ENCODE data around the gene NOTCH1. TPM values are rescaled to one million over a fixed set of nuclear protein-coding genes. Genes with fewer than 3 reads are reported as not detected.

NOTCH1 gene
- total RNA-seq, 1 experiment from 2014 or later, result 95.6 TPM

- TF ChIP-seq ZSCAN18 (CRISPR knock-in tag; IDR thresholded peaks at IDR 0.05), result no peak
- TF ChIP-seq FOXP4 (CRISPR knock-in tag; IDR thresholded peaks at IDR 0.05), result no peak
Measured at GRCh38 chr9:136534366-136534765, 11.5 kb downstream of the NOTCH1 start (continued).

- TF ChIP-seq FOXK1 (CRISPR knock-in tag; IDR thresholded peaks at IDR 0.05), result no peak
- no peak for TF ChIP-seq PRRX2 (CRISPR knock-in tag; IDR thresholded peaks at IDR 0.05)
- no peak for TF ChIP-seq ZMAT4 (CRISPR knock-in tag; IDR thresholded peaks at IDR 0.05)
- no peak for TF ChIP-seq ATF6 (CRISPR knock-in tag; IDR thresholded peaks at IDR 0.05)
- no peak for TF ChIP-seq ARID4B (CRISPR knock-in tag; IDR thresholded peaks at IDR 0.05; ENCODE audit: borderline replicate concordance)
- no peak for TF ChIP-seq STAT6 (CRISPR knock-in tag; conservative IDR thresholded peaks at IDR 0.05; ENCODE audit: low read depth)
- no peak for TF ChIP-seq IRF1 (CRISPR knock-in tag; IDR thresholded peaks at IDR 0.05)
- no peak for TF ChIP-seq GRHL2 (CRISPR knock-in tag; IDR thresholded peaks at IDR 0.05; ENCODE audit: insufficient replicate concordance, severe bottlenecking)
- ChIA-PET CTCF (no interaction called here), POLR2A (no interaction called here)
- Mint-ChIP-seq H3K27ac (peak overlapping the region; percentile 74; the same call in 1 of the 2 replicates), H3K9me3 (no peaks in the 10 kb centered on the region), H3K4me1 (peaks cover 16% of the 10 kb centered on the region), H3K27me3 (ENCODE audit: low read depth) (no peaks in the 10 kb centered on the region), H3K4me3 (no peak overlapping the region), H3K36me3 (peaks cover 4% of the 10 kb centered on the region)
- DNase-seq (ENCODE audit: low spot score), result no peak
- no peak for ATAC-seq
Measured at GRCh38 chr9:136533775-136534157, 12.1 kb downstream of the NOTCH1 start.

All from WTC11 (cell line).